Keratinocyte (primary cell): ENCODE results near the gene SLC9A3. TPM values are rescaled to one million over a fixed set of nuclear protein-coding genes. Genes with fewer than 3 reads are reported as not detected.
"Not testable (repeated sequence)": the region's sequence is repeated elsewhere in the genome, so short reads cannot be mapped to it uniquely, and the experiment has no call there.

Experiments used
- DNase-seq: peaks from one replicate; pipeline ENCODE4 v3.0.0-alpha.2; 2011; ENCODE audit warnings: low read depth, missing footprints, low spot score
- FAIRE-seq: peaks from 2 replicates; lab custom pipeline; 2011; peaks lifted over from hg19 to GRCh38; lab: Jason Lieb, UNC
- H2AFZ ChIP-seq: 2 replicates; pipeline ENCODE4 v1.6.0; 2012; ENCODE audit warnings: low read length, control low read depth, inconsistent platforms; ENCODE audit not compliant: control insufficient read depth
- H3K27ac ChIP-seq: 2 replicates; pipeline ENCODE4 v1.5.1; 2011; ENCODE audit warnings: low read length; ENCODE audit not compliant: control insufficient read depth, insufficient read depth
- H3K27me3 ChIP-seq: 3 replicates; pipeline ENCODE4 v1.6.0; 2011; ENCODE audit warnings: low read length; ENCODE audit not compliant: control insufficient read depth, insufficient read depth; ENCODE audit errors: extremely low read depth
- H3K36me3 ChIP-seq, 2 experiments: 2 replicates in 1 of 2; 3 replicates in 1 of 2; pipeline ENCODE4 v1.5.1; 2011; ENCODE audit warnings: low read length in 2 of 2, mild to moderate bottlenecking in 1 of 2; ENCODE audit not compliant: control insufficient read depth in 2 of 2, insufficient read depth in 2 of 2; ENCODE audit errors: extremely low read depth in 1 of 2
- H3K4me1 ChIP-seq: 3 replicates; pipeline ENCODE4 v1.5.1; 2011; ENCODE audit warnings: low read length; ENCODE audit not compliant: control insufficient read depth, insufficient read depth; ENCODE audit errors: extremely low read depth
- H3K4me2 ChIP-seq: 3 replicates; pipeline ENCODE4 v1.6.0; 2011; ENCODE audit warnings: low read depth, low read length; ENCODE audit not compliant: control insufficient read depth, insufficient read depth; ENCODE audit errors: extremely low read depth
- H3K4me3 ChIP-seq, 3 experiments: fragments of 200-600 bp in 1 of 3; sonication (generic) in 1 of 3; 2 replicates in 2 of 3; 3 replicates in 1 of 3; pipeline ENCODE4 v1.5.1; 2011 to 2016; ENCODE audit warnings: low read length in 3 of 3, mild to moderate bottlenecking in 3 of 3, control low read depth in 2 of 3, inconsistent platforms in 1 of 3, low read depth in 1 of 3, mixed read lengths in 1 of 3, mixed run types in 1 of 3, moderate library complexity in 1 of 3; ENCODE audit not compliant: control insufficient read depth in 2 of 3, insufficient read depth in 2 of 3; ENCODE audit errors: extremely low read depth in 1 of 3
- H3K79me2 ChIP-seq: 2 replicates; pipeline ENCODE4 v1.6.0; 2012; ENCODE audit warnings: low read length; ENCODE audit not compliant: control insufficient read depth, insufficient read depth
- H3K9ac ChIP-seq: 3 replicates; pipeline ENCODE4 v1.6.0; 2011; ENCODE audit warnings: low read length; ENCODE audit not compliant: control insufficient read depth, insufficient read depth; ENCODE audit errors: extremely low read depth
- H3K9me1 ChIP-seq: 3 replicates; pipeline ENCODE4 v1.6.0; 2011; ENCODE audit warnings: low read length; ENCODE audit not compliant: control insufficient read depth, insufficient read depth; ENCODE audit errors: extremely low read depth
- H3K9me3 ChIP-seq: 2 replicates; pipeline ENCODE4 v1.5.1; 2012; ENCODE audit warnings: low read depth, low read length; ENCODE audit not compliant: control insufficient read depth
- H4K20me1 ChIP-seq: 3 replicates; pipeline ENCODE4 v1.6.0; 2011; ENCODE audit warnings: low read length; ENCODE audit not compliant: control insufficient read depth, insufficient read depth; ENCODE audit errors: extremely low read depth
- CTCF ChIP-seq, 3 experiments: IDR thresholded peaks in 1 of 3; conservative IDR thresholded peaks in 1 of 3; optimal IDR thresholded peaks in 1 of 3; 2 replicates in 2 of 3; 3 replicates in 1 of 3; pipeline versions ENCODE3 to v1.5.1; 2011; ENCODE audit warnings: low read length in 3 of 3, mild to moderate bottlenecking in 3 of 3, moderate library complexity in 2 of 3, control low read depth in 1 of 3, inconsistent platforms in 1 of 3; ENCODE audit not compliant: insufficient read depth in 2 of 3; ENCODE audit errors: extremely low read depth in 1 of 3
- EZH2 ChIP-seq: IDR thresholded peaks from one replicate; pipeline ENCODE4 v1.6.1; 2012; ENCODE audit warnings: inconsistent platforms, mild to moderate bottlenecking, low read length, moderate library complexity
- dilution Hi-C: fragments of 300-500 bp; cut with MboI; formaldehyde crosslinking; loops from one replicate; pipeline ENCODE4 v1.7.0; 2020; ENCODE audit warnings: low sequenced_read_pairs; ENCODE audit not compliant: extremely low pct_ligation_motif_present
- polyA plus RNA-seq, 5 experiments: library from polyadenylated mRNA; depleted of rRNA in 3 of 5; stranded (reverse) in 3 of 5; stranded (forward) in 1 of 5; unstranded in 1 of 5; fragments of >200 nt; gene quantifications; 1 replicate in 1 of 5; 2 replicates in 3 of 5; 3 replicates in 1 of 5; pipeline versions ENCODE4 v1.2.1 to v1.2.3, GENCODE V29; 2011 to 2012; ENCODE audit warnings: missing spikeins in 2 of 5, low read depth in 1 of 5, low replicate concordance in 1 of 5

The SLC9A3 gene
- polyA plus RNA-seq, 1 donor (not counting 4 experiments of a cell fraction or from before 2014, with no cell fraction given), result 0.55 TPM

- H2AFZ ChIP-seq, result no peak overlapping the region
- TF ChIP-seq CTCF (optimal IDR thresholded peaks at IDR 0.05 in 1 of 3, IDR thresholded peaks at IDR 0.05 in 1 of 3, conservative IDR thresholded peaks at IDR 0.05 in 1 of 3; ENCODE audit: extremely low read depth in 1 of 3, insufficient read depth in 2 of 3, low read length in 3 of 3) (no peak), EZH2 (no peak)
- no peak overlapping the region for H3K27ac ChIP-seq
- H3K9me3 ChIP-seq, result no peaks in the 10 kb centered on the region
- H4K20me1 ChIP-seq, result no peaks in the 10 kb centered on the region
- no peak overlapping the region for H3K4me3 ChIP-seq
- no peaks in the 10 kb centered on the region for H3K4me1 ChIP-seq
- H3K27me3 ChIP-seq, result no peaks in the 10 kb centered on the region
- FAIRE-seq, result no peak
- no peaks in the 10 kb centered on the region for H3K79me2 ChIP-seq
- dilution Hi-C loops, result no loop called here
- H3K9ac ChIP-seq, result no peak overlapping the region
- no peak for DNase-seq
- no peaks in the 10 kb centered on the region for H3K9me1 ChIP-seq
- no peak overlapping the region for H3K4me2 ChIP-seq
- H3K36me3 ChIP-seq, result no peaks in the 10 kb centered on the region
Observed at GRCh38 chr5:558326-558725, 34.1 kb upstream of the SLC9A3 start.

- H3K4me3 ChIP-seq, H3K4me2 ChIP-seq, FAIRE-seq, H3K9me1 ChIP-seq, H3K9me3 ChIP-seq, H3K4me1 ChIP-seq, DNase-seq, H4K20me1 ChIP-seq, dilution Hi-C loops, H3K27ac ChIP-seq, H3K27me3 ChIP-seq, H2AFZ ChIP-seq, H3K9ac ChIP-seq, H3K36me3 ChIP-seq, H3K79me2 ChIP-seq: not testable (repeated sequence)
Observed at GRCh38 chr5:557917-558316, 33.7 kb upstream of the SLC9A3 start.

GRCh38 chr5:556909-557441 lies 32.7 kb upstream of the SLC9A3 start:
- Histone ChIP-seq H3K79me2 (no peaks in the 10 kb centered on the region), H3K9me1 (no peaks in the 10 kb centered on the region), H3K4me2 (no peak overlapping the region), H3K4me1 (no peaks in the 10 kb centered on the region), H2AFZ (no peak overlapping the region), H3K27ac (no peak overlapping the region), H3K4me3 (no peak overlapping the region), H3K9me3 (no peaks in the 10 kb centered on the region), H4K20me1 (no peaks in the 10 kb centered on the region), H3K27me3 (no peaks in the 10 kb centered on the region), H3K36me3 (no peaks in the 10 kb centered on the region), H3K9ac (no peak overlapping the region)
- dilution Hi-C loops, result no loop called here
- TF ChIP-seq CTCF (optimal IDR thresholded peaks at IDR 0.05 in 1 of 3, IDR thresholded peaks at IDR 0.05 in 1 of 3, conservative IDR thresholded peaks at IDR 0.05 in 1 of 3; ENCODE audit: extremely low read depth in 1 of 3, insufficient read depth in 2 of 3, low read length in 3 of 3), result no peak
- no peak for TF ChIP-seq EZH2
- no peak for DNase-seq
- FAIRE-seq, result no peak
